ENCODE measurements around the gene ATAD3C.
"Not testable (repeated sequence)": the region's sequence is repeated elsewhere in the genome, so short reads cannot be mapped to it uniquely, and the experiment has no call there.

Gene ATAD3C

DNA sequence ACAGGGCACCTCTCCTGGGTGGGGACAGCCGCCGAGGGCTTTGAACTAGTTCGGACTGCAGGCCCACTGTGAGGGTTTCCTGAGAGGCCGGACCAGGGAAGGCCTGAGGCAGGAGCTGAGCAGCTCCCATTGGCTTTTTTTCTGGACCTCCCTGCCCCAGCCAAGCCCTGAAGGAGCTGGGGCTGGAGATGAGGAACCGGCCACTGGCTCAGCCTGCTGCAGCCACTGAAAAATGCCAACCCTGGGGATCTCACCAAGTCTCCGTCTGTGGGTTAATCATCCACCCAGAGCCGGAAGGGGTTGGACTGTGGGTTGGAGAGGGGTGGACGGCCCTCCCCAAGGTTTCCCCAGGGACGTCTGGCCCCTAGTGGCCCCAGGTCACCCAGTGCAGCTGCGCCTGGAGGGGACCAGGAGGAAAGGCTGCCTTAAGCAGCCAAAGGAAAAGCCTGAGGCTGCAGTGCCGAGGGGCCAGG, 11.5 kb upstream of the ATAD3C start:
- no peaks in the 10 kb centered on the region for H3K36me3 Mint-ChIP-seq (ENCODE audit: insufficient read depth)

DNA sequence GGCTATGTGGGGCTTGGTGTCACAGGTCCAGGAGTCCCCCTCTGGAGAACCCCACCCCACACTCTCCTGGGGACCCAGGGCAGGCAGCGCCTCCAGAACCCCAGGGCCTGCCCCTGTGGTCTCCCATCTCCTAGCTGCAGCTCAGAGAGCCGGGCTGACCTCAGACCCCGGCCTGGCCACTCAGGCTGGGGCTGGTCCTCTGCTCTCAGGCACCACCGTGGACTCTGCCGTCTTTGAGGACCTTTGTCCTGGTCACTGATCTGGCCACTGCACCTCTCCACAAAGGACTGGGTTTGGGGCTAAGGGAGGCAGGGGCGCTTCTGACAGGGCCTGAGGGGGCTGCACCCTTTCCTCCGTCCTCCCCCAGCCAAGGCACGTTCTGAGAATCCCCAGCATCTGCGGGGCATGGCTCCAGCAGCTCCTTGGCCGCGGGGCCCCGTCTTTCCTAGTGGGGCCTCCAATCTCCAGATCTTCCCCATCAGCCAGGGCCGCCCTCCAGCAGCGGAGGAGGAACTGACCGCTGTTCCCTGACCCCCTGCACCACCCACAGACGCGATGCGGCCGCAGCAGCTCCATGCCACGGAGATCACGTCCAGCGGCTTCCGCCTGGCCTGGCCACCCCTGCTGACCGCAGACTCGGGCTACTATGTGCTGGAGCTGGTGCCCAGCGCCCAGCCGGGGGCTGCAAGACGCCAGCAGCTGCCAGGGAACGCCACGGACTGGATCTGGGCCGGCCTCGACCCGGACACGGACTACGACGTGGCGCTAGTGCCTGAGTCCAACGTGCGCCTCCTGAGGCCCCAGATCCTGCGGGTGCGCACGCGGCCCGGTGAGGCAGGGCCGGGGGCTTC, 10.7 kb upstream of the ATAD3C start:
- no peak overlapping the region for H3K27ac Mint-ChIP-seq
- no peaks in the 10 kb centered on the region for H3K36me3 Mint-ChIP-seq (ENCODE audit: insufficient read depth)
- peaks cover 10 to 41% of the 10 kb centered on the region in 2 donors for H3K27me3 Mint-ChIP-seq
- no peak overlapping the region for H3K4me3 Mint-ChIP-seq
- ATAC-seq (replicated peaks) = no peak
- no peaks in the 10 kb centered on the region for H3K9me3 Mint-ChIP-seq
- DNase-seq = no peak
- H3K4me1 Mint-ChIP-seq (ENCODE audit: low read depth in 2 of 2) = peaks cover 0 to 5% of the 10 kb centered on the region in 2 donors

More for the DNA sequence above, 11.5 kb upstream of the ATAD3C start:
- no peak for DNase-seq
- Mint-ChIP-seq H3K27ac (no peak overlapping the region), H3K4me3 (no peak overlapping the region), H3K4me1 (ENCODE audit: low read depth in 2 of 2) (peaks cover 0 to 5% of the 10 kb centered on the region in 2 donors), H3K27me3 (peaks cover 10 to 47% of the 10 kb centered on the region in 2 donors), H3K9me3 (no peaks in the 10 kb centered on the region)
- ATAC-seq (replicated peaks) = no peak

DNA sequence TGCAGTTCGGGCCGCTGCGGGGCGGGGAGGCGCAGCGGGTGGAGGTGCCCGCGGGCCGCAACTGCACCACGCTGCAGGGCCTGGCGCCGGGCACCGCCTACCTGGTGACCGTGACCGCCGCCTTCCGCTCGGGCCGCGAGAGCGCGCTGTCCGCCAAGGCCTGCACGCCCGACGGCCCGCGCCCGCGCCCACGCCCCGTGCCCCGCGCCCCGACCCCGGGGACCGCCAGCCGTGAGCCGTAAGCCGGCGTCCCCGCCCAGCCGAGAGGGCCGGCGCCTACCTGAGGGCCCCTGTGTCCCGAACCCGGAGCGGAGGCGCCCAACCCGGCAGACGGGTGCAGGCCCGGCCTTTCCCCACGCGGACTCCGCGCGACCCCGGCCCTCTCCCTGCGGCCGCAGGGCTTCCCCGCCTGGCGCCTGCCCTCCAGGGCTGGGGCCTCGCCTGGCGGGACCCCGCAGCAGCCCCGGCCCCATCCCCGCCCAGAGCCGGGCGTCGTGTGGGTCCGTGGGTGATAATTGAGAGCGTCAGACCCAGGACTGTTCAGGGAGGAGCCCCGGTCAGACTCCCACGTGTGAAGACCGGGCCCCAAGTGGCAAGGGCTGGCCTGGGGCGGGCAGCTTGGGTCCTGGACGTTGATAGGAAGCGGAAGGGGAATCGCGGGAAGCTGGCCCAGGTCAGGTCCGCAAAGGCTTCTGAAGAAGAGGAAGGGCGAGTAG, 9.8 kb upstream of the ATAD3C start:
- Mint-ChIP-seq H3K36me3 (ENCODE audit: insufficient read depth) (no peaks in the 10 kb centered on the region), H3K4me1 (ENCODE audit: low read depth in 2 of 2) (peaks cover 0 to 5% of the 10 kb centered on the region in 2 donors), H3K27ac (no peak overlapping the region), H3K4me3 (no peak overlapping the region), H3K27me3 (peaks cover 10 to 37% of the 10 kb centered on the region in 2 donors), H3K9me3 (no peaks in the 10 kb centered on the region)
- ATAC-seq (replicated peaks) = no peak
- DNase-seq = no peak

DNA sequence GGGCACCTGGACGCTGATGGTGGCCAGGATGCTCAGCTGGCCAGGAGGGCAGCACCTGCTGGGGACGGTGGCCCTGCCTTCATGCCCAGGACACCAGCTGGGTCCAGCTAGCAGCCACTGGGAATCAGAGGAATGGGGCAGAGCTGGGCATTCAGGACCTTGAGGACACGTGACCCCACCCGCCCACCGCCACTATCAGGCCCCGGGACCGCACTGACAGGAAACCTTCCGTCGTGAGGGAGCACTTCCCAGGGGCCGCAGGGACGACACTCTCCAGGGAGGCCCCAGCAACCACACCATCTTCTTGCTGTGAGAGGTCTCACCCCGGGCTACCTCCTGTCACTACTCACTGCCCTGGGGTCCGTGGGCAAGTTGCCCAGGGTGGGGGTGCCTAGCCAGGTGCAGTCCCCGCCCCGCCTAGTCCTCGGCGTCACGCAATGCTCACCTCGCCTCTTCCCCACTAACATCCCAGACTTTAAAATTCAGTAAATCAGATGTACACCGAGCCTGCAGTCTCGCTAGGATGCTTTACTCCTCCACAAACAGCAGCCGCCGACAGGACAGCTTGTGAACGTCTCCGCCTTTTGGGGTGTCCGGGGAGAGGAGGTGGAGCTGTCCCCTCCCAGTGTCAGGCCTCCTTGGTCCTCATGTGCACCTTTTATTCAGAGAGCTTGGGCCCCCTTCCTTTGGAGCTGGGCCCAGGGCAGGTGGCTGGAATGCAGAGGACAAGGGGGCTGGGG, 9.1 kb upstream of the ATAD3C start:
- H3K9me3 Mint-ChIP-seq = no peaks in the 10 kb centered on the region
- peaks cover 4 to 30% of the 10 kb centered on the region in 2 donors for H3K27me3 Mint-ChIP-seq
- H3K27ac Mint-ChIP-seq = no peak overlapping the region
- H3K4me3 Mint-ChIP-seq = no peak overlapping the region
- ATAC-seq (replicated peaks) (no peak), DNase-seq (no peak)
- no peaks in the 10 kb centered on the region for H3K36me3 Mint-ChIP-seq (ENCODE audit: insufficient read depth)
- no peaks in the 10 kb centered on the region for H3K4me1 Mint-ChIP-seq (ENCODE audit: low read depth in 2 of 2)

DNA sequence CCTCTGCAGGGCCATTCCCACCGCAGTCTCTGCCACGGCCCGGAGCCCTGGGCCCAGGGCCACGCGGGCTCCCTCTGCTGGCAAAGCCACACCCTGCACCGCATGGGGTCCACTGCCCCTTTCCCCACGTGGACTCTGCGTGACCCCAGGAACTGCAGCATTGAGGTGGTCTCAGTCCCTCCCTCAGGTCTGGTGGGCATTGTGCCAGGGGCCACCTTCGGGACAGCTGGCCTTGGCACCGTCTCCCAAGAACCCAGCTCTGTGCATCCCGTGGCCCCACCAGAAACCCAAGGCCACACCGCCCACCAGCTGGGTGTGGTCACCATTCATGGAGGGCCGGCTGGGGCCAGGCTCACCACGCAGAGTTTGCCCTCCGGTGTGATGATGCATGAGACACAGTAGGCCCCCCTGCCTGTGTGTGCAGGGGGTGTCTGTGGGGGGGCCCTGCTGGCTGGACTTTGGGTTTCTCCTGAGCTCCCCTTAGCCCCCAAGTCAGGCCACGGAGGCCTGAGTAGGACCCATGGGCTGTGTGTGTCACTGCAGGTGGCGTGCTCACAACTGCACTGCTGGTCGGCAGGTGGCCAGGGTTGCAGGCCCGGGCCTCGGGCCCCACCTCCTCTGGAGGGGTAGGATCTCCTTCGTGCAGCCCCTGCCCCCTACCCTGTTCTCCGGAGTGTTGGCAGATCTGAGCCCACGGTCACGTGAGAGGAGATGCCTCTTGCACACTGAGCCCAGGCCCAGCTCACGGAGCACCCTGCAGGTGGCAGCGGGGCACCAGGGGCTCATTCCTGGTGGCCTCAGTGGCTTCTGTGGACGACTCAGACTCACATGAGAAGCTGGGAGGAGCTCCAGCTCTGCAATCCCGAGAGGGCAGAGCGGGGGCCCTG, 8.2 kb upstream of the ATAD3C start:
- Mint-ChIP-seq H3K27me3 (peaks cover 3 to 26% of the 10 kb centered on the region in 2 donors), H3K4me3 (no peak overlapping the region)
- ATAC-seq (replicated peaks) = peak; percentile 93

DNA sequence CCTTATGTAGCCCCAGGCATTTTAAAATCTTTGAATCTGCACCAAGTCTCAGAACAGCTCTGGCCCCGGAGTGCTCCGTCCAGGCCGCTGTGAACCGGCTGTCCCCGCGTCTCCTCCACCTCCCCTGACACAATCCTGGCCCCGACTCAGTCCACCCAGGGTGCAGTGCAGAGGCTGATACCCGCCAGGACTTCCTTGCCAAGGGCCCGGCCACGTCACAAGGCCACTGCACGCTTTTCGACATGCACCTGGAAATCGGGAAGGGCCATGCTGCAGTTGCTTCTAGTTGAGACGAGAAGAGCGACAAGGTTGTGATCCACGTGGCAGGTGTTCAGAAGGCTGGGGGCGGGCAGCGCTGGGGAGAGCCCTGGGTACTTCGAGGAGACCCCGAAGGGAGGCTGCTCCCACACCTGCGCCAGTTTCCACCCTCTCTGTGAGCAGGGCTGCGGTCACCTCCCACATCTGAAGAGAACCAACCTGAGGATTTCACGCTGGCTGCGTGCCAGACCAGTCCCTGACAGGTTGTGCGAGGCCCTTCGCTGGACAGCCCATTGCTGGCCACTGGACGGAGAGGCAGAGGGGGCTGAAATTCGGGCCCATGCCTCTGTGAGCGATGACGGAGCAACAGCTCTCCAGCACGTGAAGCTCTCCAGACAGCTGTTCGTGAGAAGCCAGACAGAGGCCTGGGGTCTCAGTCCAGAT, 7.3 kb upstream of the ATAD3C start:
- Mint-ChIP-seq H3K27ac (no peak overlapping the region), H3K27me3 (peaks cover 0 to 22% of the 10 kb centered on the region in 2 donors), H3K36me3 (ENCODE audit: insufficient read depth) (no peaks in the 10 kb centered on the region), H3K4me3 (no peak overlapping the region), H3K4me1 (ENCODE audit: low read depth in 2 of 2) (no peaks in the 10 kb centered on the region), H3K9me3 (no peaks in the 10 kb centered on the region)
- DNase-seq (no peak), ATAC-seq (replicated peaks) (no peak)

More for the DNA sequence above, 8.2 kb upstream of the ATAD3C start:
- Mint-ChIP-seq H3K36me3 (ENCODE audit: insufficient read depth) (no peaks in the 10 kb centered on the region), H3K9me3 (no peaks in the 10 kb centered on the region), H3K4me1 (ENCODE audit: low read depth in 2 of 2) (no peaks in the 10 kb centered on the region), H3K27ac (no peak overlapping the region)
- peak; percentile 34 to 51 (median 50) for DNase-seq

DNA sequence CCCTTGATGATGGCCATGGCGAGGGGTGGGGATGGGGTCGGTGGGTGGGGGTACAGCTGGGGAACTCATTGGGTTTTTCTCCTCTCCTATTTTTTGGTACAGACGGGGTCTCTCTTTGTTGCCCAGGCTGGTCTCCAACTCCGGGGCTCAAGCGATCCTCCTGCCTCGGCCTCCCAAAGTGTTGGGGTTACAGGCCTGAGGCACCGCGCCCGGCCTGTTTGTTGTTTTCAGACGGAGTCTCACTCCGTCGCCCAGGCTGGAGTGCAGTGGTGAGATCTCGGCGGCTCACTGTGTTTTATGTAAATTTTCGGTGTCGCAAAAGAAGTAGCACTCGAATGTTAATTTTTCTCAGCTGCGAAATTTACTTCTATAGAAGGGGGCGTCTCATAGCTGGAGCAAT, 2.9 kb upstream of the ATAD3C start:
- peaks cover 0 to 18% of the 10 kb centered on the region in 2 donors for H3K27me3 Mint-ChIP-seq
- not testable (repeated sequence) for H3K27ac Mint-ChIP-seq; H3K4me1 Mint-ChIP-seq (ENCODE audit: low read depth in 2 of 2); H3K9me3 Mint-ChIP-seq; DNase-seq; ATAC-seq (replicated peaks); H3K4me3 Mint-ChIP-seq; H3K36me3 Mint-ChIP-seq (ENCODE audit: insufficient read depth)

DNA sequence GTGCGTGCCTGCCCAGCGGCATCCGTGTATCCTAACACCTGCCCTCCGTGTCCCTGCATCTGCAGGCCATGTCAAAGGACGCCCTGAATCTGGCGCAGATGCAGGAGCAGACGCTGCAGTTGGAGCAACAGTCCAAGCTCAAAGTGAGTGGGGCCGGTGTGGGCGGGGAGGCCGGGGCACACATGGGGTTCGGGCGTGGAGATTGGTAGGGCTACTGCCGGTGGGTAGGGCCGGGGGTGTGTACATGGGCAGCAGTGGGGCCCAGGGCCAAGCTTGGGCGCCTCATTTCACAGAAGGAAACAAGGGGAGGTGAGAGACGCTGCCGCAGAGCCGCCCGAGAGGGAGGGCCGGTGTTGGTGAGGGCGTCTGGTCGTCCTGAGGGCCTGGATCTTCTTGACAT, 1.1 kb downstream of the ATAD3C start:
- ATAC-seq (replicated peaks); H3K27ac Mint-ChIP-seq; H3K4me1 Mint-ChIP-seq (ENCODE audit: low read depth in 2 of 2); H3K9me3 Mint-ChIP-seq; H3K4me3 Mint-ChIP-seq; DNase-seq; H3K36me3 Mint-ChIP-seq (ENCODE audit: insufficient read depth): not testable (repeated sequence)
- peaks cover 0 to 11% of the 10 kb centered on the region in 2 donors for H3K27me3 Mint-ChIP-seq

DNA sequence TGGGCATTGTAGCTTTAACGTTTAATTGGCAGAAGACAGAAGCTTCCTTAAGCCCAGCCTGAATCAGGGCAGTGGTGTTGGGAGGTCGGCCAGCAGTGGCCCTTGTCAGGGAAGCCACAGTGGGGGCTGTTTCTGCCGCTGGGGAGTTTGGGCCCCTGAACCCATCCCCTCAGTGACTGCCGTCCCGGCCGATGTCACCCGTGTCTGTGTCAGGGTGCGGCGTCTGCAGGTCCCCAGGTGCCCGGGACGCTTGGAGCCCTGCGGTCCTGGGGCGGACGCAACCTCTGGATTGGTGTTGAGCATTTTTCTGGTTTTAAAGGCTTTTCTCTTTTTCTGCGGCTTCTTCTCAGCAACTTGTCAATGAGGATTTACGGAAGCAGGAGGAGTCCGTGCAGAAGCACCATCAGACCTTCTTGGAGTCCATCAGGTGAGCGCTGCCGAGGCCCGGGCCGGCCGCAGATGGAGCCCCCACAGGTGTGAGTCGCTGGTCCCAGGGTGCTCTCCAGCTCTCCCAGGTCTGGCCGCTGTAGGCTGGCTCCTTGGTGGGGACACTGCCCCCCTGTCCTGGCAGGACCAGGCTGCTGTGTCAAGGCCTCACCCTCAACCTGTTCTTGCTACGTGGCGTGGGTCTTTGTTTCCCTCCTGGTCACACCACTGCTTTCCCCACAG, 2.3 kb downstream of the ATAD3C start:
- no peaks in the 10 kb centered on the region for H3K9me3 Mint-ChIP-seq
- H3K4me1 Mint-ChIP-seq (ENCODE audit: low read depth in 2 of 2) = no peaks in the 10 kb centered on the region
- no peak overlapping the region for H3K4me3 Mint-ChIP-seq

DNA sequence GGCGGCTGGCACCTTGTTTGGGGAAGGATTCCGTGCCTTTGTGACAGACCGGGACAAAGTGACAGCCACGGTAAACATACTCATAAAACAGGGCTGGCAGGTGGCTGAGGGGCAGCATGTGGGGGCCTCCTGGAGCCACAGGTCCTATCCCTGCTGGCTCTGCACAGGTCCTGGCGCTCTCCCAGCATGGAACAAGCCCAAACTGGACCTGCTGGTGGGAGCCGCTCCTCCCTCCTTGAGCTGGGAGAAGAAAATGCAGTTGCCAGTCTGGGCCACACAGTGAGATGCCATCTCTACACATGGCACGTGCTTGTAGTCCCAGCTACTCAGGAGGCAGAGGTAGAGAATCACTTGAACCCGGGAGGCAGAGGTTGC, 2.9 kb downstream of the ATAD3C start:
- DNase-seq; H3K4me3 Mint-ChIP-seq; H3K9me3 Mint-ChIP-seq; H3K36me3 Mint-ChIP-seq (ENCODE audit: insufficient read depth); H3K27ac Mint-ChIP-seq; ATAC-seq (replicated peaks); H3K4me1 Mint-ChIP-seq (ENCODE audit: low read depth in 2 of 2): not testable (repeated sequence)
- H3K27me3 Mint-ChIP-seq = peaks cover 0 to 11% of the 10 kb centered on the region in 2 donors

More for the DNA sequence above, 2.3 kb downstream of the ATAD3C start:
- Mint-ChIP-seq H3K27me3 (peaks cover 0 to 11% of the 10 kb centered on the region in 2 donors), H3K36me3 (ENCODE audit: insufficient read depth) (no peaks in the 10 kb centered on the region), H3K27ac (no peak overlapping the region)
- DNase-seq = no peak
- ATAC-seq (replicated peaks) = no peak

DNA sequence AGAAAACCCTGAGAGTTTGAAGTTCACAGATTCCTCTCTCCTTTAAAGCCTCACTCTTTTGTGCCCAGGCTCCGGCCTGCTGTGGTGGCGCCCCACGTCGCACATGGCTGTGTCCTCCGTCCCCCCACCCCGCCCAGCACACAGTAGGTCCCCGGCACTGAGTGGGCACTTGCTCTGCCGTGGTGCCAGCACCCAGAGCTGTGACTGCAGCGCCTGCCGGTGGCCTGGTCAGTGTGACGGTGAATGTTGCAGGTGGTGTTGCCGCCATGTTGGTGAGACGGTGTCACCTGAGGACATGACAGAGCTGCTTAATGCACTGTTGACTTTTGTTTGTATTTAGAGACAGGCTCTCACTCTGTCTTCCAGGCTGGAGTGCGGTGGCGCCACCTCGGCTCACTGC, 3.4 kb downstream of the ATAD3C start:
- Mint-ChIP-seq H3K36me3 (ENCODE audit: insufficient read depth) (no peaks in the 10 kb centered on the region), H3K9me3 (no peaks in the 10 kb centered on the region), H3K27ac (no peak overlapping the region), H3K4me3 (no peak overlapping the region), H3K27me3 (peaks cover 0 to 11% of the 10 kb centered on the region in 2 donors), H3K4me1 (ENCODE audit: low read depth in 2 of 2) (no peaks in the 10 kb centered on the region)
- no peak for ATAC-seq (replicated peaks)
- DNase-seq = no peak
